HG03442 (cell line): ENCODE data around the gene THOC7.

Experiments used
- ATAC-seq: cut with Tn5 transposase; IDR thresholded peaks from one replicate; pipeline ENCODE4 v1.9.1; 2021; ENCODE audit warnings: mild to moderate bottlenecking, moderate library complexity; ENCODE audit not compliant: unreplicated experiment

Gene THOC7

GRCh38 chr3:63878394-63879060 is 14.9 kb upstream of the THOC7 start:
- ATAC-seq = no peak

- ATAC-seq = no peak
Observed at GRCh38 chr3:63877737-63878393, 14.3 kb upstream of the THOC7 start.

GRCh38 chr3:63876260-63876659 is 12.7 kb upstream of the THOC7 start:
- no peak for ATAC-seq

DNA sequence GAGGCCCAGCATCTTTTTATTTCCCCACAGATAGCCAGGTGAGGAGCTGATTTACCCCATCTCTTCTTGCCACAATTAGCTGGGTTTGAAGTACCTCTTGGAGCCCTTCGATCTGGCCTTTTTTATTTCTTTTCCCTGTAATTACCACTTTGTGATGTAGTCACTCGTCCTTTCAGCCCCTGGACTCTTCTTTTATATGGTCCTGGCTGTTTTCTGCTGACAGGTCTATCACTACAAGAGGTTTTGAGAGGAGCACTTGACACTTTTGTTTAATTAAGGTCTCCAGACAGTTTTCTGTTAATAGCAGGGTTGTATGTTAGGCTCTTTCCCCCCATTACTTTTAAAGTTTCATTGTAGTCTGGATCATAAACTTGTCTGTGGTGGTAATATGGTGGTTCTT is 11.9 kb upstream of the THOC7 start:
- no peak for ATAC-seq

DNA sequence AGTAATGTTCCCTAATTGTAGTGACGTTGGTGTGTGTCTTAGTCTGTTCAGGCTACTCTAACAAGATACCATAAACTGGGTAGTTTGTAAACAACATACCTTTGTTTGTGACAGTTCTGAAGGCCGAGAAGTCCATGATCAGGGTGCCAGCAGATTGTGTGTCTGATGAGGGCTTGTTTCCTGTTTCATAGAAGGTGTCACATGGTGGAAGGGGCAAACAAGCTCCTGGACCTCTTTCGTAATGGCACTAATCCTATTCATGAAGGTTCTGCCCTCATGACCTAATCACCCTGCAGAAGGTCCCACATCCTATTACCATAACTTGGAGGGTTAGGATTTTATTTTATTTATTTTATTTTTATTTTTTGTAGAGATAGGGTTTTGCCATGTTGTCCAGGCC is 11.2 kb upstream of the THOC7 start:
- ATAC-seq = peak; percentile 34

GRCh38 chr3:63872135-63872924 is 8.7 kb upstream of the THOC7 start:
- ATAC-seq = no peak

- ATAC-seq = no peak
Observed at GRCh38 chr3:63870615-63871005, 7.0 kb upstream of the THOC7 start.

DNA sequence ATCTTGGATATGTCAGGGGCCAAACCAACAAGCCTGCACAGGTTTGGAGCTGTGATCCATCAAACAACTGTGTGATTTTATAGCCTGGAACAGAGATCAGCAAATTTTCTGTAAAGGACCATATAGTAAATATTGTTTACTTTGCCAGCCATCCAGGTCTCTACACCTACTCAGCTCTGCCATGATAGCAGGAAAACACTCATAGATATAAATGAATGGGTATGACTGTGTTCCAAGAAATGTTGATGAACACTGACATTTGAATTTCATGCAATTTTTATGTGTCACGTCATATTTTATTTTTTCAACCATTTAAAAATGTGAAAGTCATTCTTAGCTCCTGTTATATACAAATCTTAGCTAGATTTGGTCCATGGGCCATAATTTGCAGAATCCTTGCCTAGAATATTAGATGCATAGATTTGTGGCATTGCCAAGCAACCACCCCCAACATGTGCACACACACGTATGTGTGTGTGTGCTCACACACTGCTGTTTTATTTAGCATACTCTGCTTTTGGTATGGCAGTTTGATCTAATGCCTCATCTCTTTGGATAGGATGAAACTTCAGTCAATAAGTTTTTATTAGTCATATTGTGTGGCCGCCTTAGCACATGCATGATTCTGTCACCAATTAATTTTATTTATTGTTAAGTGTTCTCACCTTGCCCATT is 6.5 kb upstream of the THOC7 start:
- no peak for ATAC-seq

DNA sequence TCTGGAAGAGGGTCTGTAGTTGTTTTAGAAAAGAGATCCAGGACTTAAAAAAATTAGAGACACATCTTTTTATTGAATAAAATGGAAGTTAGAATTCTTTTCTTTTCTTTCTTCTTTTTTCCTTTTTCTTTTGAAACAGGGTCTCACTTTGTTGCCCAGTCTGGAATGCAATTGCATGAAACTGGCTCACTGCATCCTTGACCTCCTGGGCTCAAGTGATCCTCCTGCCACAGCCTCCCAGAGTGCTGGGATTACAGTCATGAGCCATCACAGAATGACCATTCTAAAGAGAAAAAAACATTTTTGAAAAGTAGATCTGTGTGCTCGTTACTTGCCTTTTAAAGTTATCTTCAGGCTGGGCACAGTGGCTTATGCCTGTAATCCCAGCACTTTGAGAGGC is 3.6 kb upstream of the THOC7 start:
- ATAC-seq = no peak

- ATAC-seq = no peak
Observed at GRCh38 chr3:63864965-63865327, 1.3 kb upstream of the THOC7 start.

- ATAC-seq = peak; percentile 33
Observed at GRCh38 chr3:63864008-63864964, 681 bp upstream of the THOC7 start.

- ATAC-seq = peak; percentile 2
Observed at GRCh38 chr3:63862804-63863149, 828 bp downstream of the THOC7 start.

DNA sequence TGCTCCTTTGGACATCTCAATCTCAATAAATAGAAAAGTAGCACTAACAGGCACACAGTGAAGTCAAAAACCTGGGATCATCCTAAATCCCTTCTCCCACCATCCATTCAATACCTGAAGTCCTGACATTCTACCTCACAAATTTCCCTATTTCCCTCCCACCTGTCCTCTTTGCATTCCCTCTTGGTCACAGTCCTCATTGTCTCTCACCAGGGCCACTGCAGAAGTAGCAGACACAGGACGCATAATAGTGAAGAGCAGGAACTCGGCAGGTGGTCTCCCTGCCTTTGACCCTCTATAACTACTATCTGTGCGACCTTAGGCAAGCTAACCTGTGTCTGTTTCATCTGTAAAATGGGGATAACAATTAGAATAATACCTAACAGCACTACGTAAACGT is 2.3 kb downstream of the THOC7 start:
- ATAC-seq = no peak

GRCh38 chr3:63860776-63861175 is 2.8 kb downstream of the THOC7 start:
- ATAC-seq = no peak

GRCh38 chr3:63857311-63857710 is 6.3 kb downstream of the THOC7 start:
- no peak for ATAC-seq

DNA sequence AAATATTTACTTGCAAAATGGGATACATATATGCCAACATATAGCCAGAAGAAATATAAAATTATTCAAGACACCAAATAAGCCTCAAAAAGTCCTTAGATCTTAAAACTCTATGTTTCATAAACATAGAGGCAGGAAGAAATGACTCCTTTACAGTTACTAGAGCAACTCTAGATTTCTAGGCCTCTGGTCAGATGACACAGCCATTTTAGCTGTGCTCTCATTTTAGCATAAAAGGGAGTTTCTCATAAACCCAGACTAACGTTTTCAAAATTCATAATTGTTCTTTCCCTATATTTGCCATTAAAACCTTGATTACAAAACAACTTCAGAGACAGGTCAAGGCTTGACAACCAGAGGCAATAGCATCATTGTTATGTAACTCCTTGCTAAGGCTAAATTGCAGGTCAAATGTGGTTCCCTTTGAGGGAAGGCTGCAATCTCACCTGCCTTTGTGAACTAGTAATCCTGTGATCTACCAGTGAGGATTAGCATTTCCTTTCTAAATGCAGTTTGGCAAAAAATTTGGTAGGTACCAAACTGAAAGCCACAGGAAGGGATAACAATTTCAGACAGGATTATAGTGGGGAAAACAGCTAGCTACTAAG is 8.2 kb downstream of the THOC7 start:
- ATAC-seq = no peak

GRCh38 chr3:63853106-63853505 is 10.5 kb downstream of the THOC7 start:
- no peak for ATAC-seq

GRCh38 chr3:63851287-63851686 is 12.3 kb downstream of the THOC7 start:
- no peak for ATAC-seq

DNA sequence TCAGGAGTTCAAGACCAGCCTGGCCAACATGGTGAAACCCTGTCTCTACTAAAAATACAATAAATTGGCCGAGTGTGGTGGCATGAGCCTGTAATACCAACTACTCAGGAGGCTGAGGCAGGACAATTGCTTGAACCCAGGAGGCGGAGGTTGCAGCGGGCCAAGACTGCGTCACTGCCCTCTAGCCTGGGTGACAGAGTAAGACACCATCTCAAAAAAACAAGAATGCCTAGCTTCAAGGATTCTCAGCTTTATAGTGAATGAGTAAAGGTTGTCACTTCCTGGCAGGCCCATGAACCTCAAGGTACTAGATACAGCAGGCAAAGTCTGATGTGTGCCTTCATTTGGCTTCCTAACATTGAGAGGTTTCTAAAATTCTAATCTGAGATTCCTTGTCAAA is 14.4 kb downstream of the THOC7 start:
- no peak for ATAC-seq
